Measurements from ENCODE around the gene ARSG. TPM values are rescaled to one million over a fixed set of nuclear protein-coding genes. Genes with fewer than 3 reads are reported as not detected.

Gene ARSG
- total and polyA plus RNA-seq, 9 of the 15 experiments (the other 6 are each of a cell fraction or from before 2014, with no cell fraction given), result 1.0 to 5.6 (median 1.8) TPM

GRCh38 chr17:68462381-68463210, 171.3 kb downstream of the ARSG start (continued):
- TF ChIP-seq FOXO4 (CRISPR knock-in tag; IDR thresholded peaks at IDR 0.05) (no peak), THRA (IDR thresholded peaks at IDR 0.05) (no peak), SMAD1 (IDR thresholded peaks at IDR 0.05; ENCODE audit: low read depth, low read length, partially characterized antibody) (no peak), TAL1 (IDR thresholded peaks at IDR 0.05) (no peak), ZFP30 (CRISPR knock-in tag; IDR thresholded peaks at IDR 0.05; ENCODE audit: borderline replicate concordance) (no peak), ZNF551 (CRISPR knock-in tag; IDR thresholded peaks at IDR 0.05) (no peak), ZNF217 (CRISPR knock-in tag; IDR thresholded peaks at IDR 0.05) (no peak), ZNF316 (IDR thresholded peaks at IDR 0.05) (no peak), NFE2L1 (tag; IDR thresholded peaks at IDR 0.05; ENCODE audit: borderline replicate concordance, low read depth) (no peak), ZNF507 (tag; conservative IDR thresholded peaks at IDR 0.05) (no peak), LARP7 (IDR thresholded peaks at IDR 0.05) (no peak), CHD2 (IDR thresholded peaks at IDR 0.05; ENCODE audit: low read depth, low read length) (no peak), IFI16 (CRISPR knock-in tag; IDR thresholded peaks at IDR 0.05) (no peak), ZNF277 (CRISPR knock-in tag; IDR thresholded peaks at IDR 0.05; ENCODE audit: borderline replicate concordance) (no peak), ZNF79 (CRISPR knock-in tag; IDR thresholded peaks at IDR 0.05; ENCODE audit: low read depth) (peak; percentile 22; the same call in 1 of the 2 replicates), CREM (IDR thresholded peaks at IDR 0.05; ENCODE audit: low read depth) (0 out of 2 replicates have a peak, but pooled peaks have one; percentile 11)
- TF ChIP-seq, protein P1, sequence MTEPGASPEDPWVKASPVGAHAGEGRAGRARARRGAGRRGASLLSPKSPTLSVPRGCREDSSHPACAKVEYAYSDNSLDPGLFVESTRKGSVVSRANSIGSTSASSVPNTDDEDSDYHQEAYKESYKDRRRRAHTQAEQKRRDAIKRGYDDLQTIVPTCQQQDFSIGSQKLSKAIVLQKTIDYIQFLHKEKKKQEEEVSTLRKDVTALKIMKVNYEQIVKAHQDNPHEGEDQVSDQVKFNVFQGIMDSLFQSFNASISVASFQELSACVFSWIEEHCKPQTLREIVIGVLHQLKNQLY (CRISPR knock-in tag; conservative IDR thresholded peaks at IDR 0.05), result no peak
- TF ChIP-seq, protein P2, sequence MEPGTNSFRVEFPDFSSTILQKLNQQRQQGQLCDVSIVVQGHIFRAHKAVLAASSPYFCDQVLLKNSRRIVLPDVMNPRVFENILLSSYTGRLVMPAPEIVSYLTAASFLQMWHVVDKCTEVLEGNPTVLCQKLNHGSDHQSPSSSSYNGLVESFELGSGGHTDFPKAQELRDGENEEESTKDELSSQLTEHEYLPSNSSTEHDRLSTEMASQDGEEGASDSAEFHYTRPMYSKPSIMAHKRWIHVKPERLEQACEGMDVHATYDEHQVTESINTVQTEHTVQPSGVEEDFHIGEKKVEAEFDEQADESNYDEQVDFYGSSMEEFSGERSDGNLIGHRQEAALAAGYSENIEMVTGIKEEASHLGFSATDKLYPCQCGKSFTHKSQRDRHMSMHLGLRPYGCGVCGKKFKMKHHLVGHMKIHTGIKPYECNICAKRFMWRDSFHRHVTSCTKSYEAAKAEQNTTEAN (CRISPR knock-in tag; IDR thresholded peaks at IDR 0.05), result no peak
- TF ChIP-seq, protein P3, sequence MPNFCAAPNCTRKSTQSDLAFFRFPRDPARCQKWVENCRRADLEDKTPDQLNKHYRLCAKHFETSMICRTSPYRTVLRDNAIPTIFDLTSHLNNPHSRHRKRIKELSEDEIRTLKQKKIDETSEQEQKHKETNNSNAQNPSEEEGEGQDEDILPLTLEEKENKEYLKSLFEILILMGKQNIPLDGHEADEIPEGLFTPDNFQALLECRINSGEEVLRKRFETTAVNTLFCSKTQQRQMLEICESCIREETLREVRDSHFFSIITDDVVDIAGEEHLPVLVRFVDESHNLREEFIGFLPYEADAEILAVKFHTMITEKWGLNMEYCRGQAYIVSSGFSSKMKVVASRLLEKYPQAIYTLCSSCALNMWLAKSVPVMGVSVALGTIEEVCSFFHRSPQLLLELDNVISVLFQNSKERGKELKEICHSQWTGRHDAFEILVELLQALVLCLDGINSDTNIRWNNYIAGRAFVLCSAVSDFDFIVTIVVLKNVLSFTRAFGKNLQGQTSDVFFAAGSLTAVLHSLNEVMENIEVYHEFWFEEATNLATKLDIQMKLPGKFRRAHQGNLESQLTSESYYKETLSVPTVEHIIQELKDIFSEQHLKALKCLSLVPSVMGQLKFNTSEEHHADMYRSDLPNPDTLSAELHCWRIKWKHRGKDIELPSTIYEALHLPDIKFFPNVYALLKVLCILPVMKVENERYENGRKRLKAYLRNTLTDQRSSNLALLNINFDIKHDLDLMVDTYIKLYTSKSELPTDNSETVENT (CRISPR knock-in tag; IDR thresholded peaks at IDR 0.05), result no peak
